HG03354 (cell line): ENCODE results near the gene PRPF40B.
A peak's percentile ranks its signal among the peaks of the same experiment; 100 is the strongest.
"Not testable (repeated sequence)": the region's sequence is repeated elsewhere in the genome, so short reads cannot be mapped to it uniquely, and the experiment has no call there.

Experiments used
- ATAC-seq: cut with Tn5 transposase; IDR thresholded peaks from one replicate; pipeline ENCODE4 v1.9.1; 2021; ENCODE audit warnings: mild to moderate bottlenecking; ENCODE audit not compliant: unreplicated experiment, poor library complexity, severe bottlenecking

PRPF40B gene

GRCh38 chr12:49605539-49605938 lies 17.8 kb upstream of the PRPF40B start, which contains the start of gene FAM186B:
TSS of gene FAM186B (minus strand) at chr12:49605639. CDS start at chr12:49605477, 162 bp downstream.
- not testable (repeated sequence) for ATAC-seq

- ATAC-seq: no peak
Measured at GRCh38 chr12:49609059-49609874, 14.1 kb upstream of the PRPF40B start.

GRCh38 chr12:49609875-49610154 lies 13.5 kb upstream of the PRPF40B start:
- ATAC-seq: no peak

DNA sequence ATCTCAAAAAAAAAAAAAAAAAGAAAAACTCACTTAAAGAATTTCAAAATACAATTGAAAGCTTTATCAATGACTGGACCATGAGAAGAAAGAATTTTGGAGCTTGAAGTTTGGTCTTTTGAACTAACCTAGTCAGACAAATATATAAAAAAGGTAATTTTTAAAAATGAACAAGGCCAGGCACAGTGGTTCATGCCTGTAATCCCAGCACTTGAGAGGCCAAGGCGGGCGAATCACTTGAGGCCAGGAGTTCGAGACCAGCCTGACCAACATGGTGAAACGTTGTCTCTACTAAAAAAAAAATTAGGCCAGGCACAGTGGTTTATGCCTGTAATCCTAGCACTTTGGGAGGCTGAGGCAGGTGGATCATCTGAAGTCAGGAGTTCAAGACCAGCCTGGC lies 12.6 kb upstream of the PRPF40B start:
- not testable (repeated sequence) for ATAC-seq

DNA sequence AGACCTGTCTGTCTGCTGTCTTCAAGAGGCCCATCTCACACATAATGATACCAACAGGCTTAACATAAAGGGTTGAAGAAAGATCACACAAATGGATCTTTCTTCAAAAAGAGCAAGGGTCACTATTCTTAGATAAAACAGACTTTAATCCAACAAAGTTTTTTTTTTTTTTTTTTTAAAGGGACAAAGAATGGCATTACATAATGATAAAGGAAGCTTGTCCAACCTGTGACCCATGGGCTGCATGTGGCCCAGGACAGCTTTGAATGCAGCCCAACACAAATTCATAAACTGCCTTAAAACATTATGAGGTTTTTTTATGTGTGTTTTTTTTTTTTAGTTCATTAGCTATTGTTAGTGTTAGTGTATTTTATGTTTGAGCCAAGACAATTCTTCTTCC lies 11.2 kb upstream of the PRPF40B start:
- no peak for ATAC-seq

- no peak for ATAC-seq
Measured at GRCh38 chr12:49615725-49616124, 7.6 kb upstream of the PRPF40B start.

DNA sequence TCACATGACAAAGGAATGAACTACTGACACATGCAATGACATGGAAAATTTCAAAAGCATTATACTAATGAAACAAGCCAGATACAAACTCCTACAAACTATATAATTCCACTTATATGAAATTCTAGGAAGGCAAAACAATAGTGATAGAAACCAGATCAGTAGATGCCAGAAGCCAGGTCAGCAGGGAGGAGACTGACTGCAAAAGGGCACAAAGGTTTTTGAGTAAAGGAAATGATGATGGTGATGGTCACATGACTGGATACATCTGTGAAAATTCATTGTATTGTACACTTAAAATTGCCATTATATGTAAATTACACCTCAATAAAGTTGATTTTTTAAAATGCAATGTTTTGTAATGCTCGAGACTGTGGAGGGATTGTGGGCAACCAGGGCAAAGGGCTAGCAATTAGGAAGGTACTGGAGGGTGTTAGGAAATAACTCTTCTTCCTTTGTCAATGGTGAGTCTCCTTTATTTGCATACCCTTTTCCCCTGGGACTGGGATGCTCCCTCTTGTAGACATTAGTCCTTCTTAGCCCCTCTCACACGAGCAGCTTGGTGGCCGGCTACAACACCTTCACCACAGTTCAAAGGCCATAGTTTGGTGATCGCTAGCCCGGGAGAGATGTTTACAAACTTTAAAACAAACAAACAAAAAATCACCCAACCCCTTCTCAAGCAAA lies 6.7 kb upstream of the PRPF40B start:
- ATAC-seq: no peak

GRCh38 chr12:49618576-49618975 lies 4.8 kb upstream of the PRPF40B start:
- ATAC-seq: no peak

DNA sequence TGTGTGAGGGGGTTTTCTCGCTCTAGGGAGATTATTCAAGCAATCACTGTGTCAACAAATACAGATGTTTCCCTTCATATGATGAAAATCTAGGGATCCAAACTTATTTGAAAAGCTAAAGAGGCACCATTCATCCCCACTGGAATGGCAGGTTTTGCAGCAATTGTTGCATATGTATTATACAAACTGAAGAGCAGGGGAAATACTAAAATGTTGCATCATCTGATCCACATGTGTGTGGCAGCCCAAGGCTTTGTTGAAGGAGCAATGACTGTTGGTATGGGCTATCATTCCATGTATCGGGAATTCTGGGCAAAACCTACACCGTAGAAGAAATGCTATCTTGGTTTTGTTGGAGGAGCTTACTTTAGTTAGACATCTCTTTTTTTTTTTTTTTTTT lies 4.1 kb upstream of the PRPF40B start:
- ATAC-seq: no peak

GRCh38 chr12:49621651-49622500 lies 1.5 kb upstream of the PRPF40B start:
- ATAC-seq: no peak

DNA sequence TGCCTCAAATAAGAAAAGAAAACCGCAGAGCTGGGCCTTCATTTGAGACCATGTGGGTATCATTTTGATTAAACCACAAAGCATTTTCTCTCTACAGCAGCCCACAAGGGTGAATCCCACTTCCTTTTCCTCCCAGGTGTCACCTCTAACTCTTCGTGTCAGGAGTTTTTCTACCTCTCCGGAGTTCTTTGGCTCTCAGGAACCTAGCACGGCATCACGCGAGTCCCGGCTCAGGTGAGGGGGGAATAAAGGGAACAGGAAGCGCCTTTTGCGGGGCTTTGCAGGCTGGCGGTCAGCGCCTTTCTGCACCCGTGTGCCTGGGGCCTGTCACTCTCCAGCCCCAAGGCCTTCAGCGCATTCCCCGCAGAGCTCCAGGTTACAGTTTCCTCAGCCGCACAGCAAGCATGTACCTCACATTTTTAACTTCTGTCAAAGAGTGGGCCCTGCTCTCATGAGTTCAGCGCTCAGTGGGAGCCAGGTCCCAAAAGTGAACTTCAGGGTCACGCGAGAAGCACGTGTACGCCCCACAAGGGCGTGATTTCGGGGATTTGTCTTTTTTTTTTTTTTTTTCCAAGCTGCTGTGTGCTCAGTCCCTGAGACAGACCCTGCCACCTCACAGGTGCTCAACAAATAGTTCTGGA lies 740 bp upstream of the PRPF40B start:
- ATAC-seq: peak; percentile 41

GRCh38 chr12:49624921-49625577 lies 1.7 kb downstream of the PRPF40B start:
- ATAC-seq: no peak

DNA sequence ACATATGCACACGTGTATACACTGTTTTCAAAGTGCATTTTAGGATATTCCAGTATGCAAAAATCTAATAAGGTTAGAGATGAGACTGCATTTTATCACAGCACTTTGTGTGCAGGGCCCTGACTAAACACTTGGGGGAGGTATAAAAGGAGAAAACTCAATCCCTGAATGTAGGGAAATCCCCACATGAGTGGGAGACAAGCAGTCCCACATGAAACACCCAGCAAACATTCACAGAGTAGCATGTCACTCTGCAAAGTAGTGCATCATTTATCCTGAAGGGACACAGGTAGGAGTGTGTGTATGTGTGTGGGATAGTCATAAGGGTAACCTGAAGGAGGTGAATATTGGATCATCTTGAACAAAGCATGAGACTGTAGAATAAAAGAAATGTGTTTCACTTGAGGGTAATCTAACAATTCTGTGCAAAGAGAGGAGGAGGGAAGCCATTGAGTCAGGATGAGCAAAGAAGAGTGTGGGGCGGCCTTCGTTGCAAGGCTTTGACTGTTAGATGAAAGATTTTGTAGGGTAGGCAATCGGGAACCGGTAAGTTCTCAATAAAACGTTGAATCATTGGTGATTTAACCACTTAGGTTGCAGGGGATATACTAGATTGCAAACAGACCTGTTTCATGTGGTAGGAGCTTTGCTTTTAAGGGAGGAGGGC lies 2.9 kb downstream of the PRPF40B start:
- no peak for ATAC-seq

DNA sequence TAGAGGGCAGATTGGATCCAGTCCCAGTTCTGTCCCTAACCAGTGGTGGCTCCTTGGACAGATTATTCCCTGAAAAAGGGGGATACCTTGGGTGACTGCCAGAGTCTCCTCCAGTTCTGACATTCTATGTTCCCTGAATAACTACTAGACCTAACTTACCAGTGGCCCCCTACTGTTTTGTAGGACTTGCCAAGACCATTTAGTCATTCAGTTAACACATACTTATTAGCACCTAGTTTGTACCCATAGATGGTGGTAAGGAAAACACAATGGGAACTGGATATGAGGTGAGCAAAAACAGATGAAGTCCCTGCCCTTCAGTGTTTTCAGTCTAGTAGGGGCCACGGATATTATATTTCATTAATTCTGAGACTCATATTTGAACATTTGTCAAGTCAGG lies 3.5 kb downstream of the PRPF40B start:
- ATAC-seq: no peak

GRCh38 chr12:49627752-49628360 lies 4.5 kb downstream of the PRPF40B start:
- ATAC-seq: no peak

- no peak for ATAC-seq
Measured at GRCh38 chr12:49631336-49631907, 8.1 kb downstream of the PRPF40B start.

DNA sequence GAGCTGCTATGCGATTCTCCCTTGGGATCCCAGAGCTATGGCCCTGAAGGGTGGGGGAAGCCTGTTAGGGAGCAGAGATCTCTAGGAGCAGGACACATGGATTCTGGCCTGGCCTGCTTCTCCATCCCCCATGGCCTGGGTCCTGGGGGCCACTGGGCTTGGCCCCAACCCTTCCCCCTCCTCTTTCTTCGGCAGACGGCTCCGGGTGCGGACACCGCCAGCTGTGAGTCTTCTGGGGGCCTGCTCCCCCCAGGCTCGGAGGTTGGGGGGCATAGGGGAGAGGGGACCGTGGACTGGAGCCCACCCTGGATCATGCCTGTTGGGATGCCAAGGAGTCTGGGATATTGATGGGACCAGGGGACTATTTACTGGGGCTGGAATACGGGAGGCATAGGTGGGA lies 9.0 kb downstream of the PRPF40B start:
- no peak for ATAC-seq

- no peak for ATAC-seq
Measured at GRCh38 chr12:49632986-49633702, 9.8 kb downstream of the PRPF40B start.
